PC-9 (cell line): ENCODE measurements around the gene NPR2. TPM values are rescaled to one million over a fixed set of nuclear protein-coding genes. Genes with fewer than 3 reads are reported as not detected.

Experiments used
- BruUV-seq: library from RNA; stranded (reverse); fragments of 400-500 nt; replicated peaks from 2 replicates; lab custom pipeline; 2021; lab: Mats Ljungman, UMichigan
- CTCF ChIA-PET: fragments of 300-600 bp; sonication (Branson Sonifier 250); formaldehyde crosslinking; loops from one replicate; lab custom pipeline; 2022; ENCODE audit warnings: antibody characterized with exemption; lab: Charles Lee
- POLR2A ChIA-PET: fragments of 300-600 bp; sonication (Branson Sonifier 250); formaldehyde crosslinking; loops from one replicate; lab custom pipeline; 2022; ENCODE audit warnings: antibody characterized with exemption; ENCODE audit not compliant: unreplicated experiment; lab: Charles Lee
- DNase-seq, 2 experiments: peaks; one replicate each; pipeline versions ENCODE4 v3.0.0 to v3.0.0-alpha.2; 2015 to 2022; ENCODE audit warnings: mixed read lengths in 1 of 2
- H2AFZ ChIP-seq: fragments of 200-600 bp; sonication (generic); 2 replicates; pipeline ENCODE4 v1.8.1; 2017; ENCODE audit warnings: antibody characterized with exemption
- H3F3A ChIP-seq: fragments of 200-600 bp; sonication (generic); 2 replicates; pipeline ENCODE4 v1.8.1; 2017; ENCODE audit warnings: antibody characterized with exemption, mild to moderate bottlenecking, low read depth; ENCODE audit not compliant: insufficient read depth
- H3K27ac ChIP-seq: fragments of 200-600 bp; sonication (generic); 2 replicates; pipeline ENCODE4 v1.6.1; 2016; ENCODE audit warnings: mixed run types
- H3K27me3 ChIP-seq: fragments of 200-600 bp; sonication (generic); 2 replicates; pipeline ENCODE4 v1.6.1; 2016; ENCODE audit warnings: low read depth, mixed run types; ENCODE audit not compliant: insufficient read depth
- H3K36me3 ChIP-seq: fragments of 200-600 bp; sonication (generic); 2 replicates; pipeline ENCODE4 v1.6.1; 2016; ENCODE audit warnings: low read depth, mixed run types
- H3K4me1 ChIP-seq: fragments of 200-600 bp; sonication (generic); replicated peaks from 2 replicates; pipeline ENCODE4 v1.6.1; 2016; ENCODE audit warnings: mixed run types; ENCODE audit not compliant: insufficient read depth
- H3K4me2 ChIP-seq: fragments of 200-600 bp; sonication (generic); 2 replicates; pipeline ENCODE4 v1.6.1; 2017; ENCODE audit warnings: mixed run types
- H3K4me3 ChIP-seq: fragments of 200-600 bp; sonication (generic); 2 replicates; pipeline ENCODE4 v1.6.1; 2016; ENCODE audit warnings: mixed run types
- H3K79me2 ChIP-seq: fragments of 200-600 bp; sonication (generic); 2 replicates; pipeline ENCODE4 v1.6.1; 2017; ENCODE audit warnings: low read depth, mixed run types
- H3K9me2 ChIP-seq: fragments of 200-600 bp; sonication (generic); 2 replicates; pipeline ENCODE4 v1.8.1; 2017; ENCODE audit warnings: mild to moderate bottlenecking; ENCODE audit not compliant: insufficient read depth
- H3K9me3 ChIP-seq: fragments of 200-600 bp; sonication (generic); 2 replicates; pipeline ENCODE4 v1.8.1; 2016; ENCODE audit warnings: low read depth; ENCODE audit not compliant: insufficient read depth
- H4K20me1 ChIP-seq: fragments of 200-600 bp; sonication (generic); 2 replicates; pipeline ENCODE4 v1.8.1; 2017; ENCODE audit not compliant: insufficient read depth
- EZH2 ChIP-seq: fragments of 200-600 bp; sonication (generic); IDR thresholded peaks from 2 replicates; pipeline ENCODE4 v1.8.0; 2017; ENCODE audit warnings: antibody characterized with exemption, low read depth
- intact Hi-C: fragments of 100-400 bp; cut with micrococcal nuclease; formaldehyde crosslinking; loops from one replicate; pipeline ENCODE4 v1.10.0; 2022; ENCODE audit not compliant: unreplicated experiment
- total RNA-seq: library from RNA; stranded (reverse); gene quantifications from 2 replicates; pipeline ENCODE4 v1.2.3, GENCODE V29; 2021
- TF ChIP-seq, protein P1 (sequence below): fragments of 200-600 bp; sonication (generic); conservative IDR thresholded peaks from 2 replicates; pipeline ENCODE4 v1.6.1; 2017; ENCODE audit warnings: mixed run types, antibody characterized with exemption, mild to moderate bottlenecking, moderate library complexity

The NPR2 gene
- total RNA-seq, 1 experiment from 2014 or later: 11.3 TPM

DNA sequence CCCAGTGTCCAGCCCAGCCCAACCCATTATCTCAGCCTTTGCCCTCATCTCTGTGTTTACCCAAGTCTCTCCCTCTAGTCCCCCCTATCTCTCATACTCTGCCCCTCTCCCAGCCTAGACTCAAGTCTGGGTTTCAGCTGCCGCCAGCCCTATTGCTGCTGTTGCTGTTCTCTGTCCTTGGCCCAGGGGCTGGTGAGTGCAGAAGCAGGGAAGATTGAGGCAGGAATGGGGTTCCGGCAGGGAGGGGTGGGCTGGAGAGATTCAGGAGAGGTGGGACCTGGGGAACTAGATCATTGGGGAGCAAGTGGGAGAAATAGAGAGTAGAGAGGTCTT lies 38.3 kb downstream of the NPR2 start:
- Histone ChIP-seq H3K36me3 (no peaks in the 10 kb centered on the region), H2AFZ (0 out of 2 replicates have a peak overlapping the region, but pooled peaks have one; percentile 87), H3K4me3 (peak overlapping the region; percentile 71; the same call in 1 of the 2 replicates), H3K27ac (no peak overlapping the region), H4K20me1 (no peaks in the 10 kb centered on the region), H3K79me2 (no peaks in the 10 kb centered on the region), H3F3A (no peaks in the 10 kb centered on the region; the same call in 1 of the 2 replicates), H3K27me3 (no peaks in the 10 kb centered on the region), H3K9me2 (no peaks in the 10 kb centered on the region), H3K9me3 (no peaks in the 10 kb centered on the region), H3K4me1 (peaks cover 12% of the 10 kb centered on the region), H3K4me2 (peak overlapping the region; percentile 89)
- DNase-seq: no peak
- POLR2A ChIA-PET: no interaction called here
- BruUV-seq: no TSS peak
- no peak for TF ChIP-seq EZH2
- TF ChIP-seq, protein P1, sequence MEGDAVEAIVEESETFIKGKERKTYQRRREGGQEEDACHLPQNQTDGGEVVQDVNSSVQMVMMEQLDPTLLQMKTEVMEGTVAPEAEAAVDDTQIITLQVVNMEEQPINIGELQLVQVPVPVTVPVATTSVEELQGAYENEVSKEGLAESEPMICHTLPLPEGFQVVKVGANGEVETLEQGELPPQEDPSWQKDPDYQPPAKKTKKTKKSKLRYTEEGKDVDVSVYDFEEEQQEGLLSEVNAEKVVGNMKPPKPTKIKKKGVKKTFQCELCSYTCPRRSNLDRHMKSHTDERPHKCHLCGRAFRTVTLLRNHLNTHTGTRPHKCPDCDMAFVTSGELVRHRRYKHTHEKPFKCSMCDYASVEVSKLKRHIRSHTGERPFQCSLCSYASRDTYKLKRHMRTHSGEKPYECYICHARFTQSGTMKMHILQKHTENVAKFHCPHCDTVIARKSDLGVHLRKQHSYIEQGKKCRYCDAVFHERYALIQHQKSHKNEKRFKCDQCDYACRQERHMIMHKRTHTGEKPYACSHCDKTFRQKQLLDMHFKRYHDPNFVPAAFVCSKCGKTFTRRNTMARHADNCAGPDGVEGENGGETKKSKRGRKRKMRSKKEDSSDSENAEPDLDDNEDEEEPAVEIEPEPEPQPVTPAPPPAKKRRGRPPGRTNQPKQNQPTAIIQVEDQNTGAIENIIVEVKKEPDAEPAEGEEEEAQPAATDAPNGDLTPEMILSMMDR: no peak
- CTCF ChIA-PET: interaction anchor here (0.5 kb wide), 1 partner anchor 40 kb away, joined by 4 read pairs; no protein-coding TSS in a partner anchor
- intact Hi-C loops: loop anchor here (2.0 to 5.0 kb wide), 2 partner anchors 77 to 182 kb away; partner anchors contain the start of gene HRCT1

DNA sequence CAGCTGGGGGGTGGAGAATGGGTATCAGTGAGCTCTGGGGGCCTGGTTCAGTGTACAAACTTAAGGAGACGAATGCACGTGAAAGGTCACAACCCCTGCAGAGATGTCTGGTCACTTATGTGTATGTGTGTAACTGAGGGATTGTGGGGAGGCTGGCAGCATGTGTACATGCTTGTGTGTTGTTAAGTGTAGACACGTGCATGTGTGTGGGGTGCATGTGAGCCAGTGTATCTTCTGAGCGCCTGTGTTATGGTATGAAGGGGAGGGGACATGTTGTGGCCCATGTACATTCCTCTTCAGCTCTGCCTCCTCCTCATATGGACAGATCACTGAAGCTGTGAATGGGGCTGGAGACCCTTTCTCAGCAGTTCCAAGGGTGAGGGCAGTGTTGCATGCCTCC lies 39.6 kb downstream of the NPR2 start:
- Histone ChIP-seq H3K4me3 (no peak overlapping the region), H3K9me2 (no peaks in the 10 kb centered on the region), H3K27ac (no peak overlapping the region), H3K4me2 (no peak overlapping the region), H2AFZ (no peak overlapping the region), H3K36me3 (no peaks in the 10 kb centered on the region), H3K9me3 (no peaks in the 10 kb centered on the region), H3K27me3 (no peaks in the 10 kb centered on the region), H4K20me1 (no peaks in the 10 kb centered on the region), H3K79me2 (no peaks in the 10 kb centered on the region), H3F3A (no peaks in the 10 kb centered on the region; the same call in 1 of the 2 replicates), H3K4me1 (peaks cover 12% of the 10 kb centered on the region)
- ChIA-PET POLR2A (no interaction called here), CTCF (no interaction called here)
- intact Hi-C loops: no loop called here
- BruUV-seq: no TSS peak
- DNase-seq: no peak
- TF ChIP-seq EZH2: no peak
- TF ChIP-seq, protein P1: no peak

- no peaks in the 10 kb centered on the region for H4K20me1 ChIP-seq
- H3K4me3 ChIP-seq: no peak overlapping the region
- no peaks in the 10 kb centered on the region for H3K9me3 ChIP-seq
- intact Hi-C loops: no loop called here
- no peaks in the 10 kb centered on the region; the same call in 1 of the 2 replicates for H3F3A ChIP-seq
- H3K27ac ChIP-seq: no peak overlapping the region
- ChIA-PET CTCF (interaction anchor here (0.6 to 0.9 kb wide), 2 partner anchors 22 to 168 kb away, joined by 3 to 8 read pairs; partner anchors contain the start of gene ARHGEF39), POLR2A (no interaction called here)
- H3K27me3 ChIP-seq: no peaks in the 10 kb centered on the region
- H2AFZ ChIP-seq: no peak overlapping the region
- H3K79me2 ChIP-seq: no peaks in the 10 kb centered on the region
- peaks cover 12% of the 10 kb centered on the region for H3K4me1 ChIP-seq
- no TSS peak for BruUV-seq
- peak in 1 of 2 experiments; percentile 47 for DNase-seq
- H3K4me2 ChIP-seq: no peak overlapping the region
- H3K36me3 ChIP-seq: no peaks in the 10 kb centered on the region
- no peaks in the 10 kb centered on the region for H3K9me2 ChIP-seq
- TF ChIP-seq EZH2: no peak
- TF ChIP-seq, protein P1: no peak
These were observed 41.4 kb downstream of the NPR2 start for GRCh38 chr9:35832814-35833213.
